Mesangial cell (primary cell): ENCODE data around the gene PBX1. TPM values are rescaled to one million over a fixed set of nuclear protein-coding genes. Genes with fewer than 3 reads are reported as not detected.

Source experiments
- total RNA-seq: library from RNA; depleted of rRNA; stranded (reverse); fragments of >200 nt; gene quantifications from 2 replicates; pipeline ENCODE4 v1.2.3, GENCODE V29; 2015

Gene PBX1
- 6.4 and 21.2 TPM in 2 replicates for total RNA-seq

GRCh38 chr1:164558461-164559341 lies at the start of gene PBX1:
Gene PBX1, plus strand, starts transcription at chr1:164559184.

